ENCODE data around the gene PPP2R2D.
"Not testable (repeated sequence)": the region's sequence is repeated elsewhere in the genome, so short reads cannot be mapped to it uniquely, and the experiment has no call there.

Gene PPP2R2D

GRCh38 chr10:131973160-131973951 lies 72.5 kb downstream of the PPP2R2D start:
- no peak for DNase-seq

DNA sequence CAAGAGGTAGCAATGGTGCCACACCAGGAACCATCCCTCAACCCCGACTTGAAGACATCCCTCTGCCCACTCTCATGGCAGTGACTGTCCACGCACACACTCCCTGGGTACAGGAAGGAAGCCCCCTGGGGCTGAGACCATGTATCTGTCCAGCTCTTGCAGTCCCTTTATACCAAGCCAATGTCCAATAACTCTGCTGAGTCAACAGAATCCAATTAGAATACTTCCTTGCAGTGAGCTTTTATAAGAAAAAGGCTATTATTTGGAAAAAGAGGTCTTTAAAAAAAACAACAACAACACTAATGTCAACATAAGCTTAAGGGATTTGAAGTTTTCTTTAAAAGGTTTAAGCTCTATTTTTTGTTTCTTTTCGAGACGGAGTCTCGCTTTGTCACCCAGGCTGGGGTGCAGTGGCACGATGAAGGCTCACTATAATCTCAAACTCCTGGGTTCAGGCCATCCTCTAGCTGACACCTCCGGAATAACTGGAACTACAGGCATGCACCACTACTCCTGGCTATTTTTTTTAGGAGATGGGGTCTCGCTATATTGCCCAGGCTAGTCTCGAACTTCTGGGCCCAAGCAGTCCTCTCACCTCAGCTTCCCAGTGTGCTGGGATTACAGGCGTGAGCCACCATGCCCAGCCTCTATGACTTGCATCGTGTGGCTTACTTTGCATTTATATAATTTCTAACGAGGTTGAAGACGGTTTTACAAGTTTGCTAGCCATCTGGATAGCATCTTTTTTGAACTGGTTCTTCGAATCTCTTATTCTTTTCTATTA lies 73.4 kb downstream of the PPP2R2D start:
- no peak for DNase-seq

GRCh38 chr10:131975003-131975402 lies 74.2 kb downstream of the PPP2R2D start:
- DNase-seq = no peak

DNA sequence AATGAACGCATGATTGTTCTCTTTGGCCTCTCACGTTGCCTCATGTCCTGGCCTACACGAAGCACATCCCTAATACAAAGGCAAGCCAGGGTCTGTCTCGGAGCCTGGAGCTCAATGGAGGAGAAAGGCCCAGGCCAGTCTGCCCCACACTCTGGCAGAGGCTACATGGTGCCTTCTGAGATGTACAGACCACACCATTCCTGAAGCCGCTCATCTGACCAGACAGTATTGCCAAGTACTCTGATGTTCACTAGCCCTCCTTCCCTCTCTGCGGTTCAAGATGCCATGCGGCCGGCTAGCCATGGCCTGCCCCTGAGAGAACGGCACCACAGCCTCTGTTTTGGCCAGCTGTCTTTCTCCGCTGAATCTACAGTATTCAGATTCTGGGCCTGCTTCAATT lies 75.0 kb downstream of the PPP2R2D start:
- no peak for DNase-seq

GRCh38 chr10:131977323-131978096 lies 76.7 kb downstream of the PPP2R2D start:
- DNase-seq = no peak

DNA sequence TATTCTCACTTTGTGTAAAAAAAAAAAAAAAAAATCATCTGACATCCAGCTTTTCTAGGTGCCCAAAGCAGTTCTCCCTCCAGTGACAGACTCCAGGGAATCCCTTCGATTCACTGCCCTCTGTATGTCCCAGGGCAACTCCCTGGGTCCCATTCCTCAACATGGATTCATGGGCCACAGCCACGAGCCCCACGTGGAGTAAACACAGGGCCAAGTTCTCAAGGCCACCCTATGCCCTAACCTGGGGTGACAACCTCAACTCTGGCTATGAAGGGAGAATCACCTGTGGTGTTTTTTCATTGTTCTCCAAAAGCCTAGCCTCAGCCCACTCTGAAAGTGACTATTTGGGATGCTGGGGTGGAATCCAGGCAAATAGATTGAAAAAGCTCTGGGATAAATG lies 77.6 kb downstream of the PPP2R2D start:
- no peak for DNase-seq

GRCh38 chr10:131978851-131979250 lies 78.0 kb downstream of the PPP2R2D start:
- no peak for DNase-seq

GRCh38 chr10:131979336-131979735 lies 78.5 kb downstream of the PPP2R2D start:
- no peak for DNase-seq

DNA sequence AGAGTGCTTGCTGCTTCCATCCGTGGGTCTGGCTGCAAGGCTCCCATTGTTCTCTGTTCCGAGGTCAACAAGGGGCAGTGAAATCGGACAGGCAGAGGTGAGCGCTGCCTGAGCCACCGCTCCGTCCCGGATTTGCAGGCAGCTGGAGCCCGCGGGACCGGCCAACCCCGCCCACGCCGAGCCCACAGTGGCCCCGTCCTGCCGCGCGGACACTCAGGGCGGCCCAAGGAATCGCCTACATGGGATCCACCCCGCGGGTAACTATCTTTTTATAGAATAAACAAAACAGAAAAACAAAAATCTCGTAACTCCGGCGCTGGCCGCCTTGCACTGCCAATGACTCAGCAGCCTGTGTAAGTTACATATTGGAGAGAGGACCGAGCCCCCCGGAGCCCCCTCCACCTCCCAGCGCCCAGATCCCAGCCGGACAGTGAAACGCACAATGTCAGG lies 79.0 kb downstream of the PPP2R2D start:
- peak in 2 of 56 donors; percentile 16 to 34 for DNase-seq

DNA sequence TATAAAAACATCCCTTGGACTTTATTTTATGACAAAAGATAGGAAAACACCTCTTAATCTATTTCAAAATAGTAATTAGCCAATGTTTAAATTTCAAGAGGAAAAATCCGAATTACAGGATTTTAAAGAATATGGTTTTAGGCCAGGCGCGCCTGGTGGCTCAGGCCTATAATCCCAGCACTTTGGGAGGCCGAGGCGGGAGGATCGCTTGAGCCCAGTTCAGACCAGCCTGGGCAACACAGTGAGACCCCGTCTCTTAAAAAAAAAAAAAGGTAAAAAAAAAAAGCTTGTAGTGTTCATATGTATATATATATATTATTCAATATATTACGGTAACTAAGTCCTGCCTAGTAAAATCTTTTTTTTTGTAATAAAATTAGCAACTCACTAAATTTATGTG lies 79.5 kb downstream of the PPP2R2D start:
- no peak for DNase-seq

DNA sequence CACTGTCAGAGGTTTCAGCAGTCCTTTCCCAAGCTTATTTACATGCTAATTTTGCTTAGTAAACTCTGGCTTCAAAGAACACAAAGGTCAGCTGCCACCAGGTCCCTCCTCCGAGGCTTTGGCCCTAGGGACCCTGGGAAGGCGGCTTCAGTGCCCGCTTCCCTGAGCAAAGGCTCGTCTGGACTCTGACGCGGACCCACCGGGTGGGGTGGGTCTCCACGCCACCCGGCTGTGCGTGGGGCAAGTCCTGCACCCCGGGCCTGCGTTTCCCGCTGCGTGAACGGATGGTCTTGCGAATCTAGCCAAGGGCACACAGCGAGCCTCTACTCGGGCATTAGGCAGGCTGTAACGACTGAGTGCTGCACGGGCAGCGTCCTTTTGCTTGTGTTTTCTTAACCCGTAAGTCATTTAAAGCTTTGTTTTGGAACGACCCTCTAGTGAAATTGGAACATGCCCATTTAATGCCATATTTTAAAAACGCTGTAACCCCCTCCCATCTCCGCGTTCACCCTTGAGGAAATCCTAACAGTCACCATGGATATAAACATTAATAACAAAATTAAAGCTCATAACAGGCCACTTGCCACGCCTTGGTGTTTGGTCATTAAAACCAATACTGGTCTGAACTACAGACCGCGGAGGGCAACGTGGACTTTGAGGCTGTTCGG lies 80.1 kb downstream of the PPP2R2D start:
- no peak for DNase-seq

DNA sequence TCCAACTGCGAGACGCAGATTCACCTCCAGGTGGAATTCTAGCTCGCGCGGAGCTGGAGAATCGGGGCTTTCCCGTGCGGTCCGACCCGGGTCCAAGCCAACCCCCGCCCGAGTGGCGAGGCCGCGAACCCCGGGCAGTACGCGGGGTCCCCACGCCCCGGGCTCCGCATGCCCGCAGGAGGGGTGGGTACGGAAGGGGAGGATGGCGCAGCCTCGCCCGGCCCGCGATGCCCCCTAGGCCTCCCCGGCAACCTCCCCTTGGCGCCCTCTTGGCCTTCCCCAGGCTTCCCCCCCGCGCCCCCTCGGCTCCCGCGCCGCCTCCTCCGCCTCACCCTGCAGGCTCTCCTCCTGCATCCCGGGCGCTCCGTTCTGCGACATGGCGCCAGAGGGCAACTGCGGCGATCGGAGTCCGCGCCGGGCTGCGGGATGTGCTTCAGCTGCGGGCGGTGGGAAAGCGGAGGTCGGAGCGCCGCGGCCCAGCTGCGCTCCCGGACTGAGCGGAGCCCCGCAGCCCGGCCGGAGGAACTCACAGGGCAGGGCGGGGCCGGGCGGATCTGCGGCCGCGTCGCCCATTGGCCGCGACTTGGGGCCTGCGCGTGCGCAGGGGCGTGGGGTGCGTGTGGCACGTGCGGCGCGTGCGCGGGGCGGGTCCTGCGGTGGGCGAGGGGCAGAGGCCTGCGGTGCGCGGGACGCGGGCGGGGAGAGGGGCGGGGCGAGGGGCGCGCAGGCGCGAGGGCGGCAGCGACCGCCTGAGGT lies 80.8 kb downstream of the PPP2R2D start, which contains the start of gene BNIP3:
Gene BNIP3, minus strand, starts transcription at position 495 of the 756 bp plus-strand sequence. Its CDS starts 117 bp downstream, at position 378.
- DNase-seq = peak in 54 of 56 donors; percentile 54 to 95 (median 87)

DNA sequence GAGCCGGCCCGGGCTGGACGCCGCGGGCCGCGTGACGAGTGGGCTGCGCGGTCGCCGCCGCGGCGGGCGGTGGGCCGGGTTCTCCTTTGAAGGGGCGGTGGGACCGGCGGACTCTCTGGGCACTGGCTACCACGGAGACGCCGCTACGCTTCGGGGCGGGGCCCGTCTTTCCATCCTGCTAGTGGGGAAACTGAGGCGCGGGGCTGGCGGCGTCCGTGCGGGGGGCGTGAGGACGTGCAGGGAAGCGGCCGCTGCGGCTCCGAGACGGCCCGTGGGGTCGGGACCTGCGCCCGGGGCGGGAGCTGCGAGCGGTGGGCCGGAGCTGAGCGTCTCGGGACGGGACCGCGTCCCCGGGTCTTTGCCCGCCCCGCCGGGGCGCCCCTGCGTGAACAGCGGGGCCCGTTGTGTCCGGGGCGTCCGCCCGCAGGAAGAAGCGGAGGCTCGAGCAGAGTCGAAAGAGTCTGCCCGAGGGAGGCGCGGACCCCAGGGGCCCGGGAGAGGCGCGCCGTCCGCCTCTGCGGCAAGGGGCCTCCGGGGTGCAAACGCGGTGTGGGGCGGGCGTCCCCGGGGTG lies 81.5 kb downstream of the PPP2R2D start:
- DNase-seq = peak in 1 of 56 donors; percentile 64

DNA sequence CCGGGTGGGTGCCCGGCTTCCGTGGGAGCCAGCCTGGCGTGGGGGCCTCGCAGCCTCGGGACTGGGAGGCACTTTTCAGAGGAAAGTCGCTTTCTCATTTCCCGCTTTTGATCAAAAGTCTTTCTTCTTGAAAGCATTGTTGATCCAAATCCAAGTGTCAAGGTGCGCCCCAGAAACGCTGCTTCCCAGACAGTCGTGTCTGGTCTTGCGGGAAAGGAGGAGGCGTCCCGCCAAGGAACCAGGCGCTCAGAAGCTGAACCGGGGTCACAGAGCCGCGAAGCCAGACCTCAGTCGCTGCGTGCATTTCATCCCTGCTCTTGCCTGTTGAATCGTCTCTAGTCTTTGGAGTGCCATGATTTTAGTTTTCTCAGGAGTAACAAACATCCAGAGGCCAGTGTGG lies 82.0 kb downstream of the PPP2R2D start:
- no peak for DNase-seq

DNA sequence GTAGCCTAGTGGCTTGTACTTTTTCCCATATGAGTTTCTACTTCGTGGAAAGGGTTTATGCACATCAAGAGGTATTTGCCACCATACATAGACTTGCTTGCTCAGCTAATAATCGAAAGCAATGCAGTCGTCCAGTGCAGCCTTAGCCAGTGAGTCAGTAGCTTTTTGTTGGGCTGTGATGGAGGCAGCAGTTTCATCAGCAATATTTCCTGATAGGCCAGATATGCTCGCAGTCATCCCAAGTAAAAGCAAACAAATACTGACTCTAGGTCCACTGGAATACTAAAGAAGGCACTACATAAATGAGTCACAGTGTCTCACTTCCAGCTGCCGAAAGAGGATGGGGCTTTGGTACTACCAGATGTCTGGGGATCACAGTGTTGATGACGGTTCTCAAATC lies 83.0 kb downstream of the PPP2R2D start:
- peak in 1 of 56 donors; percentile 35 for DNase-seq

GRCh38 chr10:131986851-131987250 lies 86.0 kb downstream of the PPP2R2D start:
- not testable (repeated sequence) for DNase-seq

- not testable (repeated sequence) for DNase-seq
These were observed 86.5 kb downstream of the PPP2R2D start for GRCh38 chr10:131987301-131987700.

- DNase-seq = not testable (repeated sequence)
These were observed 87.0 kb downstream of the PPP2R2D start for GRCh38 chr10:131987786-131988185.

- DNase-seq = no peak
These were observed 90.9 kb downstream of the PPP2R2D start for GRCh38 chr10:131991726-131992125.

- DNase-seq = no peak
These were observed 92.5 kb downstream of the PPP2R2D start for GRCh38 chr10:131993275-131993674.
